HFFc6 (cell line): ENCODE data around the gene KCNA2. TPM values are rescaled to one million over a fixed set of nuclear protein-coding genes. Genes with fewer than 3 reads are reported as not detected.

Experiments used
- DNase-seq: peaks from one replicate; pipeline ENCODE4 v3.0.0-alpha.2; 2018
- H3K27ac Mint-ChIP-seq: 2 replicates; pipeline ENCODE4 v1.8.0; 2020; ENCODE audit warnings: mild to moderate bottlenecking, mixed read lengths
- H3K27me3 Mint-ChIP-seq: 2 replicates; pipeline ENCODE4 v1.8.0; 2021; ENCODE audit warnings: mild to moderate bottlenecking, moderate library complexity, mixed read lengths; ENCODE audit not compliant: insufficient read depth
- H3K36me3 Mint-ChIP-seq: 2 replicates; pipeline ENCODE4 v1.8.0; 2021; ENCODE audit warnings: low read depth, mixed read lengths
- H3K4me1 Mint-ChIP-seq: 2 replicates; pipeline ENCODE4 v1.8.0; 2020; ENCODE audit warnings: low read depth, mixed read lengths
- H3K4me3 Mint-ChIP-seq: 2 replicates; pipeline ENCODE4 v1.8.0; 2020; ENCODE audit warnings: mild to moderate bottlenecking, moderate library complexity, mixed read lengths
- H3K9me3 Mint-ChIP-seq: 2 replicates; pipeline ENCODE4 v1.8.0; 2020; ENCODE audit warnings: mild to moderate bottlenecking, mixed read lengths
- long read RNA-seq: library from polyadenylated mRNA; unstranded; transcript quantifications from one replicate; pipeline ENCODE4 v2.0.0, GENCODE V29; 2019
- total RNA-seq, 6 experiments: library from RNA; stranded (reverse); fragmentation: NEBNext Ultra II Directional; extraction: Animal tissue kit (Norgen Biotek cat#: 25700); gene quantifications; 2 replicates in 1 of 6; 3 replicates in 5 of 6; pipeline ENCODE4 v1.2.3, GENCODE V29; 2021
- TF ChIP-seq, protein P1 (sequence below): fragments of 200-600 bp; sonication (generic); IDR thresholded peaks from 2 replicates; pipeline ENCODE4 v1.5.0; 2021; ENCODE audit warnings: antibody characterized with exemption, mild to moderate bottlenecking

KCNA2 gene
- total RNA-seq: not detected
- long read RNA-seq: 0 reads

DNA sequence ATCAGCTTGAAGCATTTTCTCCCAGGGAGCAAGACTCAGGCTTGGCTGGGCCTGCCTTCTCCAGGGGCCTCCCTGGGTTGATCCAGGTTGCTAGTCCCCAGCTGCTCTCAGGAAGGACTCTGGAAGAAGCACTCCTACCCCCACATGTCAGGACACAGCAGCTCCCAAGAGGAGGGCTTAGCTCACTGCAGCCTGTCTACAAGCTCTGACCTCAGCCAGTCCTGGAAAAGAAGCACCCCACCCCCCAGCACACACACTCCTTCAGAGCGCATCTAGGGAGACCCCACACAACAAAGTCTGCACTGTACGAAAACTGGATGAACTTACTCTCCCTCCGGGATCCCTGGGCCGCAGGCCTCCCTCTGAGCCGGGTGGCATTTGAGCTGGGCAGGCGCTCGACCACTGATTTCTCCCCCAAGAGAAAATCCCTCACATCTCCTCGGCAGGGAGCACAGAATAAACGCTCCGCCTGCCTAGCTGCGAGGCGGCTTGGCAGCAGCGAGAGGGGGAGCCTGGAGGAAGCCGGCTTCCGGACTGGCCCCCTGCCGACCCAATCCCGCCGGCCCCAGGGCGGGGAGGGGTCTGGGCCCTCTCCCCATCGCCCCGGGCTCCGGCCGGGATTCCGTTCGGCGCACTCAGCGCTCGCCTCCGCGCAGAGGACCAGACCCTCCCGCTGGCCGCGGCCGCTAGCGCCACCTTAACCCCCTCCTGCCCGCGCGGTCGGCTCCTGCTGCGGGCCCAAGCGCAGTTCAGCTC lies at the start of gene KCNA2:
Gene KCNA2 (minus strand): TSS at position 458 of the 756 bp plus-strand sequence. CDS start 1,576 bp downstream, outside the sequence.
- H3K9me3 Mint-ChIP-seq: no peaks in the 10 kb centered on the region
- no peak for DNase-seq
- H3K4me1 Mint-ChIP-seq: no peaks in the 10 kb centered on the region
- no peak within 1 kb of the TSS for H3K4me3 Mint-ChIP-seq
- H3K36me3 Mint-ChIP-seq: no peaks in the 10 kb centered on the region
- H3K27ac Mint-ChIP-seq: no peak within 1 kb of the TSS
- peaks cover 66% of the 10 kb centered on the region for H3K27me3 Mint-ChIP-seq
- TF ChIP-seq, protein P1, sequence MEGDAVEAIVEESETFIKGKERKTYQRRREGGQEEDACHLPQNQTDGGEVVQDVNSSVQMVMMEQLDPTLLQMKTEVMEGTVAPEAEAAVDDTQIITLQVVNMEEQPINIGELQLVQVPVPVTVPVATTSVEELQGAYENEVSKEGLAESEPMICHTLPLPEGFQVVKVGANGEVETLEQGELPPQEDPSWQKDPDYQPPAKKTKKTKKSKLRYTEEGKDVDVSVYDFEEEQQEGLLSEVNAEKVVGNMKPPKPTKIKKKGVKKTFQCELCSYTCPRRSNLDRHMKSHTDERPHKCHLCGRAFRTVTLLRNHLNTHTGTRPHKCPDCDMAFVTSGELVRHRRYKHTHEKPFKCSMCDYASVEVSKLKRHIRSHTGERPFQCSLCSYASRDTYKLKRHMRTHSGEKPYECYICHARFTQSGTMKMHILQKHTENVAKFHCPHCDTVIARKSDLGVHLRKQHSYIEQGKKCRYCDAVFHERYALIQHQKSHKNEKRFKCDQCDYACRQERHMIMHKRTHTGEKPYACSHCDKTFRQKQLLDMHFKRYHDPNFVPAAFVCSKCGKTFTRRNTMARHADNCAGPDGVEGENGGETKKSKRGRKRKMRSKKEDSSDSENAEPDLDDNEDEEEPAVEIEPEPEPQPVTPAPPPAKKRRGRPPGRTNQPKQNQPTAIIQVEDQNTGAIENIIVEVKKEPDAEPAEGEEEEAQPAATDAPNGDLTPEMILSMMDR: no peak

DNA sequence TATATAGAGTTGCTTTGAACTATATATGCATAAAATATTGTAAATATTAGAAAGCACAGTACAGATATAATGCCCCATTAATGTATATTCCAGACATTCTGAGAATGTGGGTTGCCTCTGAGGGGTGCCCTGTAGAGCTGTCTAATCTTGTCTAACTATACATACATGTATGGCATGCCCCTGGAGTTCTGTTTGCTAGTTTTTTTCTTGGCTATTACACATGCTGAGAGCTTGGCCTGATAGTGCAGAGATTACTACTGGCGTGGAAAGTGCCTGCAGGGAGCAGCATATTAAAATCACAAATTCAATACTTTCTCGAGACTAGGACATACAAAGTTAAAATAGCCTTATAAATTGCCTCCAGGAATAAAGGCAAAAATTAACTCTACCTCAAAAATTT lies 44.5 kb upstream of the KCNA2 start:
- H3K27ac Mint-ChIP-seq: no peak overlapping the region
- peaks cover 19% of the 10 kb centered on the region for H3K4me1 Mint-ChIP-seq
- H3K9me3 Mint-ChIP-seq: no peaks in the 10 kb centered on the region
- DNase-seq: no peak
- H3K27me3 Mint-ChIP-seq: no peaks in the 10 kb centered on the region; the same call in 1 of the 2 replicates
- no peak overlapping the region for H3K4me3 Mint-ChIP-seq
- H3K36me3 Mint-ChIP-seq: no peaks in the 10 kb centered on the region
- TF ChIP-seq, protein P1: no peak

DNA sequence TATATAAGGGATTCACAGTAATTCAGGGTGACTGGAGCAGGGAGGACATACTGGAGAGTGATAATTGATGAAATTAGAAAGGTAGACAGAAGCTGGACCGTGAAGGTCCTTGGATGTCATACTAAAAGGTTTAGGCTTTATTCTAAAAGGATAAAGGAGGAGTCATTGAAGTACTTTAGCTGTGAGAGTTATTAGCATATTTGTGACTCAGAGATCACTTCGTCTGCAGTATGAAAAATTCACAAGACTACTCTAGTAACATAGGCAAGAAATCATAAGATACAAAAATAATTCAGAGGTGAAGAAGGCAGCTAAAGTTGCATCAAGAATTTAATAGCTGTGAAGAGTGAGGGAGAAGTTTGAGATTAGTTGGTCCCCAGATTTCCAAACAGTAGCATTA lies 42.3 kb upstream of the KCNA2 start:
- H3K4me3 Mint-ChIP-seq: no peak overlapping the region
- peaks cover 2% of the 10 kb centered on the region for H3K27me3 Mint-ChIP-seq
- no peak overlapping the region for H3K27ac Mint-ChIP-seq
- H3K36me3 Mint-ChIP-seq: no peaks in the 10 kb centered on the region
- TF ChIP-seq, protein P1: no peak
- H3K9me3 Mint-ChIP-seq: no peaks in the 10 kb centered on the region
- peaks cover 22% of the 10 kb centered on the region for H3K4me1 Mint-ChIP-seq
- DNase-seq: no peak

DNA sequence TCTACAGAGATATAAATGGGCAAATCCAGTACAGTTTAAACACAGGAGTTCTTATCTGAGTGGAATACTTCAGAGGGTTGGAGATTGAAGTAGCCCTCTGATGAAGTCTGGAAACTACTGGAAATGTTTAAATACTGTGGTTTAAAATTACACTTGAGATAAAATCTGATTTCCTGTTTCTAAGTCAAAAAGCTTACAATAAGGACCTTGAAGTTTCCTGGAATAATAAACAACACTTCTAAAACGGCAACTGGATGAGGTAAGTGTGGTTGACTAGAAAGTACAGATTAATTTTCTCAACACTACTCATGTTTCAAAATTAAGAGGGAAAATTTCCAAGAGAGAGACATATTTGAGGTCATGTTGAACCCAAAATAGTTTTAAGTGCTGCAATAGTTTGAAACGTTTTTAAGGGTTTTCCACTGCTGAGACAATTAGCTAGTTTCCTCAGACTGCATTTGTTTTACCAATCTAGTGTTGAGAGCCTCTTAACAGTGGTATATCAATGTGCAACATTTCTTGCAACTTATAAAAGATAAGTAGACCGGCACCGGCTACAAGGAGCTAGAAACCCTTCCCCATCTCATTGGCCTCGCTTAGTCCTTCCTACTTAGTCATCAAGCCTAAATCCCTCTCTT lies 41.2 kb upstream of the KCNA2 start:
- H3K4me3 Mint-ChIP-seq: no peak overlapping the region
- peaks cover 22% of the 10 kb centered on the region for H3K4me1 Mint-ChIP-seq
- TF ChIP-seq, protein P1: no peak
- H3K9me3 Mint-ChIP-seq: no peaks in the 10 kb centered on the region
- H3K27ac Mint-ChIP-seq: no peak overlapping the region
- peak; percentile 16 for DNase-seq
- H3K27me3 Mint-ChIP-seq: peaks cover 2% of the 10 kb centered on the region
- no peaks in the 10 kb centered on the region for H3K36me3 Mint-ChIP-seq

DNA sequence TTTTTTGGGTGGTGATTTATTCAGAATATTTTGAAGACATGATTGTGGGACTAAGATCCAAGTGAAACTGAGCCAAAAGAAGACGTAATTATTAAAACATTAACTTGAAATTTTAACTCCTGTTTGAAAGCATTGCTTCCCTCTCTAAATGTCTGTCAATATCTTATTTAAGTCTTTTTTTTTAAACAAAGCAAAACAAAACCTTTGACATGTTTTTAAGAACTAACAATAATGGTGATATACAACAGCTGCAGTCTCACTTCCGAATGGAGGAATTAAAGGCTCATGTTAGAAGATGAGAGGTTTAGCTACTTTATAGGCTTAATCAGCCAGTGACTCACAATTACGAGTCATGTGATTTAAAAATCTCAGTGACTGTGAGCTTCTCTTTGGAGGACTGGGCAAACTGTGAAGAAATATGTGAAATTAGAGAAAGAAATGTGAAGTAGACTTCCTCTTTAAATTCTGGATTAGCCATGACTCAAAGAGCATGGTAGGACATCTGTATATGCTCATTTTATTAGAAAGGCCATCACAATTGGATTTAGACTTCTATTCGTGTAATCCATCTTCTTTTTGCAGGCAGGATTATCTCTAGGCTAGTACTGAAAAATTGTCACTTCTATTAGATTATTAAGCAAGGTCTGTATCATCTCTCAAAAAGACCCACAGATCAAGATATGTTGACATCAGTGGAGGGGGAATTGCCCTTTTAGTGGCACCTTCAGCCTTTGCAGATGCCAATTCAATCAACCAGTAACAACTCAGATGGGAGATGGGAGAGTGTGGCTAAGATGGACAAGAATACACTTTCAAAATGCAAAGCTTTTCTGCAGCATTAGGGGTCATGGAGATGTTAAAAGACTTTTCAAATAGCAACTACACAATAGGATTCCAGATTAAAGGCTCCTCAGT lies 39.9 kb upstream of the KCNA2 start:
- TF ChIP-seq, protein P1: no peak
- Mint-ChIP-seq H3K27ac (no peak overlapping the region), H3K9me3 (no peaks in the 10 kb centered on the region), H3K27me3 (peaks cover 12% of the 10 kb centered on the region), H3K4me1 (peaks cover 22% of the 10 kb centered on the region), H3K4me3 (no peak overlapping the region), H3K36me3 (no peaks in the 10 kb centered on the region)
- peak; percentile 70 for DNase-seq
